AG10803 (cell line): ENCODE measurements around the gene HTD2.

Source experiments
- DNase-seq: peaks from one replicate; pipeline ENCODE4 v3.0.0; 2010; ENCODE audit warnings: low read depth
- H3K4me3 ChIP-seq: 2 replicates; pipeline ENCODE4 v1.5.1; 2011; ENCODE audit warnings: mild to moderate bottlenecking, low read length, control low read depth
- TF ChIP-seq, protein P1 (sequence below): conservative IDR thresholded peaks from 2 replicates; pipeline ENCODE4 v1.5.1; 2011; ENCODE audit warnings: mild to moderate bottlenecking, low read length, control low read depth, inconsistent platforms

HTD2 gene

GRCh38 chr3:58358092-58358491, 51.8 kb downstream of the HTD2 start:
- no peak overlapping the region for H3K4me3 ChIP-seq
- TF ChIP-seq, protein P1, sequence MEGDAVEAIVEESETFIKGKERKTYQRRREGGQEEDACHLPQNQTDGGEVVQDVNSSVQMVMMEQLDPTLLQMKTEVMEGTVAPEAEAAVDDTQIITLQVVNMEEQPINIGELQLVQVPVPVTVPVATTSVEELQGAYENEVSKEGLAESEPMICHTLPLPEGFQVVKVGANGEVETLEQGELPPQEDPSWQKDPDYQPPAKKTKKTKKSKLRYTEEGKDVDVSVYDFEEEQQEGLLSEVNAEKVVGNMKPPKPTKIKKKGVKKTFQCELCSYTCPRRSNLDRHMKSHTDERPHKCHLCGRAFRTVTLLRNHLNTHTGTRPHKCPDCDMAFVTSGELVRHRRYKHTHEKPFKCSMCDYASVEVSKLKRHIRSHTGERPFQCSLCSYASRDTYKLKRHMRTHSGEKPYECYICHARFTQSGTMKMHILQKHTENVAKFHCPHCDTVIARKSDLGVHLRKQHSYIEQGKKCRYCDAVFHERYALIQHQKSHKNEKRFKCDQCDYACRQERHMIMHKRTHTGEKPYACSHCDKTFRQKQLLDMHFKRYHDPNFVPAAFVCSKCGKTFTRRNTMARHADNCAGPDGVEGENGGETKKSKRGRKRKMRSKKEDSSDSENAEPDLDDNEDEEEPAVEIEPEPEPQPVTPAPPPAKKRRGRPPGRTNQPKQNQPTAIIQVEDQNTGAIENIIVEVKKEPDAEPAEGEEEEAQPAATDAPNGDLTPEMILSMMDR: no peak
- no peak for DNase-seq

DNA sequence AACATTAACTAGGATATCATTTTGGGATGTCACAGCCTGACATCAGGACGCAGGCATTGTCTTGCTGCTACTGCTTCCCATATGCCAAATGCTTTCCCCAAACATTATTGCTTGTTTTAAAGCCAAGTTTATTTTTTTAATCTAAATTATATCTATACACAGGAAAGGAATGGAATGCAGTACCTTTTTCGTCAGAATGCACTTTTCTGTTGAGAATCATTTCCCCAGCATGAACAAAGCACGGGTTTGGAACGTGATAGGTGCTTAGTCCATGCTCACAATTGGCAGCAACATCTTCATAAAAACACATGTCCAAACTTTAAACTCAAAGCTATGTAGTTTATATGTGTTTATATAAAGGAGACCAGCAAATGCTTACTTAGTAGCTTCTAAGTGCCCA, 52.5 kb downstream of the HTD2 start:
- H3K4me3 ChIP-seq: no peak overlapping the region
- TF ChIP-seq, protein P1: no peak
- no peak for DNase-seq

DNA sequence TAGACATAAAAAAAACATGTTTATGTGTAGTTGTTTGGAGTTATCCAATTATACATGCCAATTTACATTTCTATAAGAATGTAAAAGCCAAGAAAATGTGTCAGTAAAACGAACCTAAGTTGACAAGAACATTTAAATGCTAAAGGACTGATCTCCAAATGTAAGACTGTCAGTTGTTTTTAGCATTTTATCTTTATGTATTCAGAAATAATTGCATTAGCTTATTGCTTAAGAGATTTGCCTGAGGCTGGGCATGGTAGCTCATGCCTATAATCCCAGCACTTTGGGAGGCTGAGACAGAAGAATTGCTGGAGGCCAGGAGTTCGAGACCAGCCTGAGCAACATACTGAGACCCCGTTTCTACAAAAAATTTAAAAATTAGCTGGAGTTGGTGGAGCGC, 53.3 kb downstream of the HTD2 start:
- H3K4me3 ChIP-seq: no peak overlapping the region
- TF ChIP-seq, protein P1: no peak
- DNase-seq: no peak

GRCh38 chr3:58361866-58362265, 55.5 kb downstream of the HTD2 start:
- TF ChIP-seq, protein P1: no peak
- DNase-seq: no peak
- H3K4me3 ChIP-seq: no peak overlapping the region

DNA sequence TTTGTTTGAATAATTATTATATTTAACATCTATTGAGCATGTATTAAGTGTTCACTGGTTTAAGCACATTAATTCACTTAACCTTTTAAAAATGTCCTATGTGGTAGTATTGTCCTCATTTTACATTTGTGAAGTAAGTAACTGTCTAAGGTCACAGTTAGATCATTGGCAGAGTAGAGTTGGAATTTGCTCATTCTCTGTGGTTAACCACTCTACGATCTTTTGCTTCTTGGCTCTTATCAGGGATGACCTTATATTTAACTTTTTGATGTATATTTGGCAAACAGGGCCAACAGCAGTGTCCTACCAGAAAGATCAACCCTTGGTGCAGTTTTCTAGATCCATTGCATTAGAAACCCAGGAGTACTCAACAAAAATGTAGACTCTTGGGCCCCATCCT, 60.4 kb downstream of the HTD2 start:
- TF ChIP-seq, protein P1: no peak
- peak; percentile 29 for DNase-seq
- H3K4me3 ChIP-seq: no peak overlapping the region

GRCh38 chr3:58369038-58369437, 62.7 kb downstream of the HTD2 start:
- TF ChIP-seq, protein P1: no peak
- no peak overlapping the region for H3K4me3 ChIP-seq
- no peak for DNase-seq
